Stimulated activated CD4-positive, alpha-beta T cell treated with anti-CD3 and anti-CD28 coated beads, TNF-alpha, amount 100 ng/mL, for 4 hours (primary cell): ENCODE measurements around the gene RIOK2.
"Not testable (repeated sequence)": the region's sequence is repeated elsewhere in the genome, so short reads cannot be mapped to it uniquely, and the experiment has no call there.

ENCODE experiments used
- DNase-seq, 3 experiments: peaks; one replicate each; pipeline ENCODE4 v3.0.0-alpha.2; 2020; ENCODE audit warnings: low read depth in 3 of 3

RIOK2 gene

DNA sequence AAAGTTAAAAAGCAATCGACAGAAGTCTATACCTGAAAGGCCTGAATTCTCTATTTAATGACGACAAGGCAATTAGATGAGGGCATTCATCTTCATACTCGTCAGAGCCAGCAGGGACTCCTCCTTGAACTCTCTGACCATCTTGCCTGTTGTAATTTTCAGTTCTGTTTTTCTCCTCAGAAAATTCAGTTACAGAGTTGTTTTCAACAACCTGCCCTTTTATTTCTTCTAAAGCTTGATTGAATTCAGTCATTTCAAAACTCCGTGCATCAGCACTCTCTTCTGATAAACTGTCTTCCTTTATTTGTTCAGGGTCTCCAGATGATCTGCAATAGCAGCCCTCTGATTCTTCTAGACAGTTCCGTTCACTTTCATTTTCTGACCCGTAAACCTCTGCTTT lies 15.6 kb downstream of the RIOK2 start:
- no peak for DNase-seq

DNA sequence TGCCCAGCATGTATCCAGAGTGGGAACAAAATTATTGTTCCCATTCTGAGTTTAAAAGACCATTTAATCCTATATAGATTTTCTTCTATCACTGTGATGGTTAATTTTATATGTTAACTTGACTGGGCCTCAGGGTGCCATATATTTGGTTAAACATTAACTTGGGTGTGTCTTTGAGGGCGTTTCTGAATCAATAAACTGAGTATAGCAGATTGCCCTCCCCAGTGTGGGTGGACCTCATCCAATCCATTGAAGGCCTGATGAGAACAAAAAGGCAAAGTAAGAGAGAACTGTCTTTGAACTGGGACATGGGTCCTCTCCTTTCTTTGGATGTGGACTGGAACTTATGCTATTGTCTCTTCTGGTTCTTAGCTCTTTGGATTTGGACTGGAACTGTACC lies 17.3 kb downstream of the RIOK2 start:
- DNase-seq = no peak

DNA sequence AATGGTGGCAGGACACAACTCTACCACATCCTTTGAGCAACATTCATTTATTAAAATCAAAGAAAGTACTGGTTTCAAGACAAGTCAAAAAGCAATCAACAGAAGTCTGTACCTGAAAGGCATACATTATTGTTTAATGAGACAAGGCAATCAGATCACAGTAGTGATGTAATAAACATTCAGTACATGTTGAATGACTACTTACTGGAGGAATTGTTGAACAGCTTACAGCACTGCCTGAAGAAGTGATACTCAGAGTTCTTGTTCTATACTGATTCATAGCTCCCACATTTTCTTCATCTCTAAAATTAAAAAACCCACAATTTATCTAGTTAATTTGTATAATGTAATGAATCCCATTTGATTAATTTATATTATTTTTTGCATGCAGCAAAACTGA lies 18.2 kb downstream of the RIOK2 start:
- DNase-seq = no peak

DNA sequence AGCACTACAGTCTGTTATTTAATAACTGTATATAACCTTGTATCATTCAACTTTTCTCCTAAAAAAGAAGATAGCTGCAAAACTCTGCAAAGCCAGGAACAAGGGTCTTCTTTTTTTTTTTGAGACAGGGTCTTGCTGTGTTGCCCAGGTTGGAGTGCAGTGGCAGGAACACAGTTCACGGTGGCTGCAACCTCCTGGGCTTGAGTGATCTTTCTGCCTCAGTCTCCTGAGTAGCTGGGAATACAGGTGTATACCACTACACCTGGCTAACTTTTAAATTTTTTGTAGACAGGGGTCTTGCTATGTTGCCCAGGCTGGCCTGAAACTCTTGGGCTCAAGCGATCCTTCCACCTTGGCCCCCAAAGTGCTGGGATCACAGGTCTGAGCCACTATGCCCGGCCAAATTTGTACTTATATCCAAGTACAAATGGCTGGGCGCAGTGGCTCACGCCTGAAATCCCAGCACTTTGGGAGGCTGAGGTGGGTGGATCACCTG lies 19.2 kb downstream of the RIOK2 start:
- DNase-seq = no peak

- no peak for DNase-seq
These were observed 19.7 kb downstream of the RIOK2 start for GRCh38 chr5:97163360-97163764.

DNA sequence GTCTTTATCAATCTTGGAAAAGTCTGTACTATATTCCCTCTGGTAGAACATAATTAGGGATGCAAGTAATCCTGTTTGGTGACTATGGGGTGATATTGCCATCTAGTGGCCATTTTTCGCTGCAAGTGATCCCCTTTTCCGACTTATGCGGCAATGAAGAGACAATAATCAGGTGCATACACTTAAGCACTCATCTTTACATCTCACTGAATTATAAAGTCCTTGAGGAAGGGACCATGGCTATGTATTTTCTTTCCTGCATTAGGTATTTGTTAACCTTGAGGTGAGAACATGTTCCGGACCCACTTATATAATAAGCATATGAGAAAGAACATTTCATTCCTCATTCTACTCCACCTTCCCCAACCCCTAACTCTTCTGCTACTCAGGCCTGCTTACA lies 21.0 kb downstream of the RIOK2 start:
- DNase-seq = peak in 1 of 3 experiments; percentile 17

DNA sequence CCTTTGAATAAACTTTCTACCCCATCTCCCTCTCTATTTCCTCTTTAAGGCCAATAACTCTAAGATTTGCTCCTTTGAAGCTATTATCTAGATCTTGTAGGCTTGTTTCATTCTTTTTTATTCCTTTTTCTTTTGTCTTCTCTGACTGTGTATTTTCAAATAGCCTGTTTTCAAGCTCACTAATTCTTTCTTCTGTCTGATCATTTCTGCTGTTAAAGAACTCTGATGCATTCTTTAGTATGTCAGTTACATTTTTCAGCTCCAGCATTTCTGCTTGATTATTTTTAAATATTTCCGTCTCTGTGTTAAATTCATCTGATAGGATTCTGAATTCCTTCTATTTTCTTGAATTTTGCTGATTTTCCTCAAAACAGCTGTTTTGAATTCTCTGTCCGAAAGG lies 25.4 kb downstream of the RIOK2 start:
- no peak for DNase-seq

GRCh38 chr5:97151370-97151769 lies 31.7 kb downstream of the RIOK2 start:
- no peak for DNase-seq

DNA sequence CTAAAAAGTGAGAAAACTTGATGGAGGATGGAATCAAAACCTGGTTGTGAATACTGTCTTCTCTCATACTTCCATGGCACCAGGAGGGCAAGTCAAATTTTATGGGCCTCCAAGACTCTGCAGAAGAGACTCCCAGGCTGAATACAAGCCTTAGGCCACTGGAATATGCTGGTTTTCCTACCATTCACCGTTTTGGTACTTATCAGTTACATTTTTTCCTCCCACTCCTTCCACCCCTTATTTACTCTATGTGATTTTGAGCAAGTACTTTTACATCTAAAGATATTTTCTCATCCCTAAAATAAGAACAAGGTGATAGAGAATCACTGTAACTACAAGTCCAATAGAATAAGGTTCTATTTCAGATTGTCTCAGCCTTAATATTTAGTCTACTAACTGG lies 32.6 kb downstream of the RIOK2 start:
- DNase-seq = no peak

GRCh38 chr5:97149709-97150108 lies 33.3 kb downstream of the RIOK2 start:
- no peak for DNase-seq

DNA sequence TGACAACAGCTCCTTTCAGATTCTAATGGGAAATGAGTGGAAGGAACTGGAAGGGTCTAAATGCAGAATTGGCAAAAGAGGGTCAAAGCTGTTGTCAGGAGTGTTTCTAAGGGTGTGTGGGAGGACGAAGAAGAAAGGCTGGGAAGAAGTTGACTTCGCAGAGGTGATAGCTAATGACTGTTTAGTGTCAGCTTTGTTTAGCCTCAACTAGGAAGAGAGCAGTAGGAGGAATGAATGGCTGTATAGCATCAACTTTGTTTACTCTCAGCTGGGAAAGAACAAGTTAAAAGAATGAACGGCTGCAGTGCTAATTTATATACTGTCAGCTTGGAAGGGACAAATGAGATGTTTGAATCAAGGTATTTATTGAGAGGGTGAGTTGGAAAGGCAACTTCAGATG lies 34.8 kb downstream of the RIOK2 start:
- no peak for DNase-seq

DNA sequence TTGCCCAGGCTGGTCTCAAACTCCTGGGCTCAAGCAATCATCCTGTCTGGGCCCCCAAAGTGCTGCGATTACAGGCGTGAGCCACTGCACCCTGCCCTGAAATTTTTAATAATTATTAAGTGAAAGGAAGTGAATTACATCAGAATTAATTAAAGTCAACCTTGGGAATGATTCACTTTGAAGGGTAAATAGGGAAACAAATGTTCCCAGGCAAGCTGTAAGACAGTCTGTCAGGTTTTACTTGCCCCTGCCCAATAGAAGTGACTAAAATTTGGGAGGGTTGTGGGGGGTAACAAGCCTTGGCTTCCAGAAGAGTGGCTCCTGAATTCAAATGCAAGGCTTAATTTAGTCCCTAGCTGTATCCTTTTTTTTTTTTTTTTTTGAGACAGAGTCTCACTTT lies 39.3 kb downstream of the RIOK2 start:
- no peak for DNase-seq

DNA sequence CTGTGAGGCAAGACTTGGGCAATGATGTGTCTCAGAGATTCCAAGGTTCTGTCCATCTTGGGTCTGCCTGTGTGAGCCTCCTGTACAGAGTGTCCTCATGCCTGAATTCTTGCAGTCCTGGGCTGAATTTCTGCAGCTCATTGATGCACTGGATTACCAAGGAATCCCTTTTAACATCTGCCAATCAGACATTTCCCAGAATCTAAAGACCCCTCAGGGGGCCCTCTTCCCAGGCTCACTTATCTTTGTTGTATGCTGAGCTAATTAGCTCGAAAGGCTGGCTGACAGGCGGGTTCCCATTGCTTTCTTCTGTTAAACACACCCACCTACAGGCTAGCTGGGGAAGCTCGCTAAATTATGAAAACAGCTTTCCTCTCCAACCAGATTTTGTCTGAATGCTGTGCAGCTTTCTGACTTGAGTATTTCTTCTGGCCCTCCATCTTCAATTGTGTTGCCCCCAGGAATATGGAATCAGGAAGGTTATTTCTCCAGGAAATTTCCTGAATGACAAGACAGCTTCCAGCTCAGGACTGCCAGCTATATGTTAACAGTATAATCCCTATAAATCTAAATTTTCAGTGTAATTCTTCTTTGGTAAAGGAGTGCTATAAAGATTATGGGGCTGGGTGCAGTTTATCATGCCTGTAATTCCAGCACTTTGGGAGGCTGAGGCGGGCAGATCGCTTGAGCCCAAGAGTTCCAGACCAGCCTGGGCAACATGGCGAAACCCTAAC lies 40.4 kb downstream of the RIOK2 start, which contains the start of gene LIX1:
Gene LIX1 (minus strand): TSS at position 91 of the 734 bp plus-strand sequence. CDS start 35 bp downstream, at position 56.
- DNase-seq = no peak

DNA sequence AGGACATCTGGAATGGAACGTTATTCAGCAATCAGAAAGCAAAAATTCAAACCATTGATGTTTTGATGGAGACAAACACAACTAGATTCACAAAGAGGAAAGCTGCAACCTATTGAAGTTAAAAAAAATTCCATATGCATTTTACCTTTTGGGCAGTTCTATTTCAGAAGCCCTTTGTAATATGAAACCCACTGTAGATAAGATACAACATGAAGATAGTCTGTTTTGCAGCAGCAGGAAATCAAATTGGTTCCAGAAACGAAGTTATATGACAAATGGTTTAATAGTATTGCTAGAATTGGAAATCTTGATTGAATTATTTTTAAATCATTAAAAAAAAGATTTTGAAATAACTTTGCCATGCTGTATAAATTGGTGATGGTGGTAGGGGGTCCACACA lies 41.5 kb downstream of the RIOK2 start:
- no peak for DNase-seq

DNA sequence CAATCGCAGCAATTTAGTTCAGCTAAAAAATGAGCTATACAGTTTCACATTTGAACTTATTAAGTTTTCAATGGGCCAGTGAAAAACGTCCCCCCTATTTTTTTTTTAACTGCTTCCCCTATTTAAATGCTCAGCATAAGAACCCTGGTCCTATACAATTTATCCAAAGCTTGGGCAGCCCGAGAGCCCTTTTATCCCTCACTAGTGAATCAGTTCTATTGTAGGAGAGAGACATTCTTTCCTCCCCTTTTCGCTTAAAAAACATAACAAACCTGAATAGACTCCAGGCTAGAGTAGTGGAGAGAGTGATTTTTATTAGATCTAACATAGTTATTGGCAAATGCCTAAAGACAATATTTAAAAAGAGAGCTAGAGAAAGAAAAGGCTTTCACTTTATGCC lies 42.0 kb downstream of the RIOK2 start:
- no peak for DNase-seq

- DNase-seq = not testable (repeated sequence)
These were observed 42.8 kb downstream of the RIOK2 start for GRCh38 chr5:97140250-97140649.

DNA sequence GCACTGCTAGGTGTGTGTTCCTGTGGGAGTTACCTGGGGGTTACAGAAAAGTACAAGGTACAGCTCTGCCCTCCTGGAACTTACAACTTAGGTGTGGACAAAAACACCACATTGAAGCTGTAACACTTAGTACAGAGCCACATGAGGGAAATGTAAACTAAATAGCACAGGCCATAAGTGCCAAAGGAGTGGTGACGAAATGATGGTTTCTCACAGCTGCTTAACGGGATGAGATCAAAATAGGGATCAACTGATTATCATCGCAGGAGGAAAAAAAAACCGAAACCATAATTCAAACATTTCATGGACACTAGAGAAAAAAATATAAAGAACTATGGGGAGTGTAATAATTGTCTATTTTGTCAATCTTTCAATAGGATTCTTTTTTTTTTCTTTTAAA lies 46.6 kb downstream of the RIOK2 start:
- no peak for DNase-seq

- no peak for DNase-seq
These were observed 47.2 kb downstream of the RIOK2 start for GRCh38 chr5:97135868-97136267.

GRCh38 chr5:97134634-97135033 lies 48.4 kb downstream of the RIOK2 start:
- DNase-seq = no peak

- no peak for DNase-seq
These were observed 49.9 kb downstream of the RIOK2 start for GRCh38 chr5:97133101-97133500.

GRCh38 chr5:97131921-97132320 lies 51.1 kb downstream of the RIOK2 start:
- DNase-seq = no peak

DNA sequence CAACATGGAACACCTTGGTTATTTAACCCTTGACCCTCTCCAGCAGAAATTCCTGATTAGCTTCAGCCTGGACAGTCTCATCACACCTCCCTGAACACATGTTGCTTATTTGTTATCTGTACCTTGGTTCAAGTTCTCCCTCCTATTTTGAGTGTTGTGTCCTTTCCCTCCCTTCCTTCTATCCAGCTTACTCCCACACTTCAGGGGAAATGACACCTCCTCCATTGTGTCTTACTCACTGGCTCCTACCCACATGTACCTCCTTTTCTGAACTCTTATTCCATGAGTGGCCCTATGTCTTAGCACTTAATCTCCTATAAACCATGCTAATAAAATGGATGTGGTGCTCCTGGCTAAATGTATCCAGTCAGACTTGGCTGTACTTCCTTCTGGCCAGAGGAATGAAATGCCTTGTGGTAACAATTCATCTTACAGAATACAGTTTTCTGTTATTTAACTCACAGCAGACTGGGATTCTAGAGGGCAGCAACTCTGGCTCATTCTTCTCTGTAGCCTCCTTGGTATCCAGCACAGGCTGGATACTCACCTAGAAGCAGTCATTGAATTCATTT lies 51.8 kb downstream of the RIOK2 start:
- no peak for DNase-seq

- no peak for DNase-seq
These were observed 55.3 kb downstream of the RIOK2 start for GRCh38 chr5:97127727-97128126.
